NCI-H1048 (cell line): ENCODE data around the gene CDCP2.
"Not testable (repeated sequence)": the region's sequence is repeated elsewhere in the genome, so short reads cannot be mapped to it uniquely, and the experiment has no call there.

Experiments used
- DNase-seq: peaks from one replicate; lab custom pipeline; 2025; lab: John Stamatoyannopoulos, UW

The CDCP2 gene

DNA sequence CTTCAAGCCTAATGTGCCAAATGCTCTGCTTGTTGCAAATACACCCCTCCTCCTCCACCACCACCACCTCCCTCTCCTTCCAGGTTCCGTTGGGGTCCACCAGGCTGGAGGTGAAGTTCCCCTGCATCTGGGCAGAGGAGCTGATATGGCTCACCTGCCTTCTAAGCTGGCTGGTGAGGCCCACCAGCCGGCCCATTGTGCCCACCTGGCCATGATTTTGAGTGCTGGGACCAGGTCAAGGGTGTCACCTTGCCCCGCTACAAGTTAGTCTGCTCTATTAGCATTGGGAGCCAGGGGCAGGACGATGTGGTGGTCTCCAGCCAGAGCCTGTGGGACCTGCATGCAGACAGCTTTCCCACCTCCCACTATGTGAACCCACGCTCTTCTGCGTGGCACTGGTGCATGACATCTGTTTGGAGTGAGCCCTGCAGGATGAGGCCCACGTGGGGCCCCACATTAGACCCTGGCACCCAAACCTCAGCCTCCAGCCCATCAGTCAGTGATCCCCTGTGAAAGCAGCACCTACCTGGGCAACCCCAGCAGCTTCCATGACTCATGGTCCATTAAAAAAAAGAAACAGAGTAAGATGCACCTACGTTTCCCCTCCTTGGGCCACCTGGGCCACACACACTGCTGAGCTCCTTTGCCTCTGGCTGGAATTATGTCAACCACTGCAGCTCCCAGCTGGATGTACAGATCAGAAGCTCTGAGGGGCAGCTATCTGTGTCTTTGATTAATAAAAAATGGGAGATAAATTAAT is 15.6 kb upstream of the CDCP2 start:
- no peak for DNase-seq

- DNase-seq, result no peak
These were observed 14.8 kb upstream of the CDCP2 start for GRCh38 chr1:54167422-54168139.

- not testable (repeated sequence) for DNase-seq
These were observed 13.6 kb upstream of the CDCP2 start for GRCh38 chr1:54166357-54166756.

DNA sequence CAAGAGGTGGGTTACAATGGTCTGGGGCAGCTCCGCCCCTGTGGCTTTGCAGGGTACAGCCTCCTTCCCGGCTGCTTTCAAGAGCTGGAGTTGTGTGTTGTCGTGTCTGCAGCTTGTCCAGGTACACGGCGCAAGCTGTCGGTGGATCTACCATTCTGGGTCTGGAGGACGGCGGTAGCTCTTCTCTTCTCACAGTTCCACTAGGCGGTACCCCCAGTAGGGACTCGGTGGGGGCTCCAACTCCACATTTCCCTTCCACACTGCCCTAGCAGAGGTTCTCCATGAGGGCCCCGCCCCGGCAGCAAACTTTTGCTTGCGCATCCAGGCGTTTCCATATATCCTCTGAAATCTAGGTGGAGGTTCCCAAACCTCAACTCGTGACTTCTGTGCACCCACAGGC is 12.3 kb upstream of the CDCP2 start:
- DNase-seq, result no peak

GRCh38 chr1:54163573-54163972 is 10.8 kb upstream of the CDCP2 start:
- DNase-seq, result no peak

- DNase-seq, result no peak
These were observed 10.3 kb upstream of the CDCP2 start for GRCh38 chr1:54163051-54163450.

GRCh38 chr1:54161495-54162168 is 8.8 kb upstream of the CDCP2 start:
- no peak for DNase-seq

DNA sequence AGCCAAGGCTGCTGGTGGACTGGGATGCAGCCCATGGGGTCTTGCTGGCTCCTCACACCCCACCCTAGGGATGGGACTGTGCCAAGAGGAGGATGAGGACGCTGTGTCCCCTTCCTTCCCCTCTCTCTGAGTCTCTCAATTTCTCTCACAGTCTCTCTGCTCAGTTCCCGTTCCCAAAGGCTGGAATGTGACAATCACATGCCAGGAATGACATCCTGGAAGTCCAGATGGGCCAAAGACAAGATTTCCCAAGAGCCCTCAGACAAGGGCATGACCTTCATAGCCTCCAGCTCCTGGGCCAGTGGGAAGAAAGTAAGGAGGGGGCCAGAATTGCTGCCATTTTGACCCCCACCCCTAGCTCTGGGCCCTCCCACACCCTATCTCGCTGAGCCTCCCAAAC is 7.6 kb upstream of the CDCP2 start:
- no peak for DNase-seq

DNA sequence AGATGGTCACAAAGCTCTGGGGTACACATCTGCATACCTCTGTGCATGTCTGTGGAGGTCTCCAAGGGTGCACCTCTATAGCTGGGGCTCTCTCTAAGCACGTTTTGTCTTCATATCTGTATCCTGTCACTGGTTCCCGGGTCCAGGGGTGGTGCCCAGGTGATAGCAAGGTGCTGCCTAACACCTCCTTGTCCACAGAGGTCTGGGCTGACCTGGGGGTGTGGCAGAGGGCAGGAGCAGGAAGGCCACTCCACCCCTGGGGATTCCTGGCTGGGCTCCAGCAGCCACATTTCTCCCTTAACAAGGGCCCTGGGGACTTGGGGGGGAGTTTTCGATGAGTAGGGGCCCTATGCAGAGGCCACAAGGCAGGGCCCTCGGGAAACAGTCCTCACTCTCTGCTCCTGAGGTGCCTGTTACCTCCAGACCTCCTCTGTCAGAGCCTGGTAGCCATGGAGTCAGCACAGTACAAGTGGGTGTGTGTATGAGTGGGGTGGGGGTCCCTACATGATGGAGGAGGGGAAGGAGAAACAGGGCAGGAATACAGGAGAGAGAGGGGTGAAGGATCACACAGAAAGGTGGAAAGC is 7.0 kb upstream of the CDCP2 start:
- no peak for DNase-seq

DNA sequence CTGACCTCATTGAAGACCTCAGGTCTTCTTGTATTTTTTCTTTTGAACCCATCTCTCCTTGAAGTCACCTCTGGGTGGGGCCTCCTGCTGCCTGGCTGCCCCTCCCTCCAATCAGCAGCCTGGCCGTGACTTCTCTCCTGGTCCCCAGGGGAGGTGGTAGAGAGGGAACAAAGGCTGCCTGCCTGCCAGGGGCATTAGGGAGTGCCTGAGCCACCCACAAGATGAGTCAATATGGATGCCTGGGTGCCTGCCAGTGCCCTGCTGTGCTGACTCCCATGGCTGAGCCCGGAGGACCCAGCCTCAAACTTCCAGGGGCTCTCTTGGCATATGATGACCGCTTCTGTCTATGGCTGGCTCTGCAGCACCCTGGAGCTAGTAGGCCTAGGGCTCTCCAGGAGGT is 5.3 kb upstream of the CDCP2 start:
- DNase-seq, result no peak

GRCh38 chr1:54157401-54157800 is 4.6 kb upstream of the CDCP2 start:
- DNase-seq, result no peak

- DNase-seq, result no peak
These were observed 4.2 kb upstream of the CDCP2 start for GRCh38 chr1:54156986-54157385.

- no peak for DNase-seq
These were observed 3.4 kb upstream of the CDCP2 start for GRCh38 chr1:54156201-54156600.

DNA sequence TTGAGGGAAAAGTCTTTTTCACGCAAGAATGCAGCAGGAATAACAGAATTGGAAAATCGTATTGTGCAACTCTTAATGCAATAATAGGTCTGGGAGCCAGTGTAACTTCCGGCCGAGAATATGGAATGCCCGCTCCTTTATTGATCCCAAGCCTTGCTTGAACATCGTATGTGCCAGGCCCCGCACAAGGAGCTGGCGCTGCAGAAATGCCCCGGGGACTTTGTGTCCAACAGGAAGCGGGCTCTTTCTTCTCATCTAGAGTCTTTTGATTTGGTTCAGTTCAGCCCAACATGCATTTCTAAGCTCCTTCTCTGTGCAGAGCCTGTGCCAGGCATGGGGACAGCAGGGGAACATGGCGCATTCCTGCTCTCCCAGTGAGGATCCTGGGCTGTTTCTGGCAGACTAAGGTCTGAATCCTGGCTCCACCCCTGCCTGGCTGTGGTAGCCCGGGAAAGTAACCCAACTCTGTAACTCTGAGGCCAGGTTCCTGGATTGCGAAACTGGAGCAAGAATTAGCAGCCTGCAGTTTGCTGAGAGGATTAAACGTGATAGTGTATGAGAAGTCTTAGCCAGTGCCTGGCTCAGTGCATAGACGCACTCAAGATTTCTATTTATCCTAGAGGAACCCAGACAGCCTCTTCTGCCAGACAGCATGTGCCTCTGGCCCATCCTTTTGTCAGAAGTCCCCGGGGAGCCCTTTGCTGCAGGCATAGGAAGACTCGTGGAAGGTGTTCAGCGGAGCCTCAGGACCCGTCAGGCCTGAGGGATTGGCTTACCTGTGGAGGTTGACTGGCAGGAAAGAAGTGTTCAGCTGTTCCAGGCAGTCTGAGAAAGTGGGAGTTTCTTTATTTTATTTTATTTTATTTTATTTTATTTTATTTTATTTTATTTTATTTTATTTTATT is 987 bp upstream of the CDCP2 start:
- DNase-seq, result no peak

GRCh38 chr1:54151013-54151412 is 1.8 kb downstream of the CDCP2 start:
- no peak for DNase-seq

GRCh38 chr1:54149734-54150133 is 3.1 kb downstream of the CDCP2 start:
- DNase-seq, result no peak

- no peak for DNase-seq
These were observed 8.4 kb downstream of the CDCP2 start for GRCh38 chr1:54144366-54144765.

DNA sequence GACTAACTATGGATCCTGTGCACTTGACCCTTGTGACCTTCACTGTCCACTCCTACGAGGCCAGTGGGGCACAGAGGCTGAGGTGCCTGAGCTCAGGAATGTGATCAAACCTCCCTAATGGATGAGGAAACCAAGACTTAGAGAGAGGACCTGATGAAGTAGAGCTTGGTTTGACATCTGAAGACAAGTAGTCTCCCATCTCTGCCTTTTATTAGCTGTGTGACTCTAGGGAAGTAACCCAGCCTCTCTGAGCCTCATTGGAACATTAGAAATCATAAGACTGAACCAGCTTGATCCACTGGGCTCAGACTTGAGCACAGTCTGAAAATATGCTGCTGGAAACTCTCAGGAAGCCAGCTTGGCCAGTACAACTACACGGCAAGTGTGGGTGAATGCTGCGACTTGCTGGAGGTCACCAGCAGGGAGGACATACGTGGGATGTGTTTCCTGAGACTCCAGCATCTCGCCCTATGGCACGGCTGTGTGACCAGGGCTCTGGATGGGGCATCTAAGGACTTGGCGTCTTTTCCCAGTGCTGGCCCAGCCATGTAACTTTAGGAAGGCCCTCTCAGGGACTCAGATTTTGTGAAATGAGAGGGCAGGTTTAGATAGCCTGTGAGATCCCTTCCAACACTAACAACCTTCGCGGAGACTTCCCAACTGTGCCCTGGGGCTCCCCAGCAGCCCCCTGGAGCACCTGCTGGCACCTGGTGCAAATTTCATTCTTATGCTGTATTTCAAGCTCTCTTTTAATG is 10.5 kb downstream of the CDCP2 start:
- DNase-seq, result no peak

DNA sequence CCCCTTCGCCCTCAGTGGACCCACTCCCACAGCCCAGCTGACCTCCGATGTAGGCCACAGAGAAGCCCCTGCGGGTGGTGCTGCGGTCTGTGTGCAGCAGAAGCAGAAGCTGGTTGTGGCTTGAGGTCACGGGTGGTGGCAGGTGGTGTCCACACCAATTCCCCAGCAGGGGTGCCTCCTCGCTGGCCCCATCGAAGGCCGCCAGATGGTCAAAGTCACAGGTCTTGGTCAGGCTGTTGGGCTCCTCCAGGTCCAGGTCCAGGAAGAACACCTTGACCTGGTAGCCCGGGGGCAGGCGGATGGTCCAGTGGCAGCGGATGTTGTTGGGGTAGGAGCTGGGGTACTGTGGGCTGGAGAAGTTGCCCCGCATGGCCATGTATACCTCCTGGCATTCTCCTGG is 13.1 kb downstream of the CDCP2 start:
- no peak for DNase-seq

GRCh38 chr1:54138994-54139393 is 13.8 kb downstream of the CDCP2 start:
- DNase-seq, result no peak

DNA sequence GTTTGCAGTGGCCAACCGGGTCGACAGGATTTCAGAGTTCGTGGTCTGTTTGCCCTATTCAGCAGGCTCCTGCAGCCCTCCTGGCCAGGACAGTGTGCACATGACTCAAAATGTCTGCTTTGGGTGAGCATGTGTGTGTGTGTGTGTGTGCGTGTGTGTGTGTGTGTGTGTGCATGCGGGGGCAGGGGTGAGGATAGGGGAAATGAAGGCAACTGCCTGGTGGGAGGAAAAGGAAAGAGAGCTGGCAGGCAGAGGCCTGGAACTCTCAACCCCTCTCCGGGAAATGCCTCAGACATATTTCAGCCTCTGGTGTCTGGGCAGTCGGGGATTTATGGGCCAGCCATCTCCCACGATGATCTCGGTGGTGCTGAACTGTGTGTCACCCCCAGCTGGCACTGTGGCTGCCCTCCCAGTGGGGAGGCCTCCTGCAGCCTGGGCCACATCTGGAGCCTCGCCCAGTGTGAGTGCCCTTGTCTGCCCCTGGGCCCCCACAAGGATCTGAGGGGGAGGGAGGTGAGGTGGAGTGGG is 15.2 kb downstream of the CDCP2 start:
- no peak for DNase-seq
